GM23338 (cell line): Measurements from ENCODE around the gene AQP5. TPM values are rescaled to one million over a fixed set of nuclear protein-coding genes. Genes with fewer than 3 reads are reported as not detected.

ENCODE experiments used
- ATAC-seq: fragments of 200-7000 bp; cut with Tn5 transposase; 3 replicates; pipeline ENCODE4 v1.9.1; 2020
- DNase-seq: peaks from one replicate; pipeline ENCODE4 v3.0.0-alpha.2; 2015; ENCODE audit warnings: low spot score
- H2AFZ ChIP-seq: fragments of 200-600 bp; sonication (generic); 2 replicates; pipeline ENCODE4 v1.8.0; 2016; ENCODE audit warnings: antibody characterized with exemption, mild to moderate bottlenecking, moderate library complexity
- H3F3A ChIP-seq: fragments of 200-600 bp; sonication (generic); replicated peaks from 2 replicates; pipeline ENCODE4 v1.8.0; 2017; ENCODE audit warnings: antibody characterized with exemption, mixed run types, low read depth
- H3K27ac ChIP-seq: fragments of 200-600 bp; sonication (generic); 2 replicates; pipeline ENCODE4 v1.6.1; 2016; ENCODE audit warnings: low read depth
- H3K27me3 ChIP-seq: fragments of 200-600 bp; sonication (generic); 2 replicates; pipeline ENCODE4 v1.8.0; 2016; ENCODE audit warnings: mild to moderate bottlenecking, mixed run types, moderate library complexity; ENCODE audit not compliant: insufficient read depth
- H3K36me3 ChIP-seq: fragments of 200-600 bp; sonication (generic); 2 replicates; pipeline ENCODE4 v1.8.0; 2016; ENCODE audit warnings: mild to moderate bottlenecking; ENCODE audit not compliant: insufficient read depth
- H3K4me1 ChIP-seq: fragments of 200-600 bp; sonication (generic); 2 replicates; pipeline ENCODE4 v1.8.0; 2016; ENCODE audit warnings: mild to moderate bottlenecking, moderate library complexity; ENCODE audit not compliant: insufficient read depth
- H3K4me2 ChIP-seq: fragments of 200-600 bp; sonication (generic); 2 replicates; pipeline ENCODE4 v1.7.1; 2017; ENCODE audit warnings: mixed run types
- H3K4me3 ChIP-seq: fragments of 200-600 bp; sonication (generic); 2 replicates; pipeline ENCODE4 v1.6.1; 2016; ENCODE audit warnings: mixed run types
- H3K79me2 ChIP-seq: fragments of 200-600 bp; sonication (generic); replicated peaks from 2 replicates; pipeline ENCODE4 v1.8.0; 2017; ENCODE audit warnings: mild to moderate bottlenecking; ENCODE audit not compliant: insufficient read depth
- H3K9me2 ChIP-seq: fragments of 200-600 bp; sonication (generic); 2 replicates; pipeline ENCODE4 v1.8.0; 2017; ENCODE audit not compliant: insufficient read depth
- H4K20me1 ChIP-seq: fragments of 200-600 bp; sonication (generic); replicated peaks from 2 replicates; pipeline ENCODE4 v1.8.0; 2017; ENCODE audit warnings: mild to moderate bottlenecking; ENCODE audit not compliant: insufficient read depth
- H3K27ac Mint-ChIP-seq: 2 replicates; pipeline ENCODE4 v1.8.0; 2020; ENCODE audit warnings: inconsistent platforms, mild to moderate bottlenecking, moderate library complexity, mixed read lengths
- H3K27me3 Mint-ChIP-seq: 3 replicates; pipeline ENCODE4 v1.8.0; 2022; ENCODE audit warnings: low read depth, mild to moderate bottlenecking, moderate library complexity, mixed read lengths, inconsistent platforms; ENCODE audit not compliant: insufficient read depth, poor library complexity
- H3K36me3 Mint-ChIP-seq: 3 replicates; pipeline ENCODE4 v1.8.0; 2021; ENCODE audit warnings: low read depth, mild to moderate bottlenecking, inconsistent platforms, moderate library complexity, mixed read lengths
- H3K4me1 Mint-ChIP-seq: 3 replicates; pipeline ENCODE4 v1.8.0; 2020; ENCODE audit warnings: mild to moderate bottlenecking, inconsistent platforms, mixed read lengths
- H3K4me3 Mint-ChIP-seq: 3 replicates; pipeline ENCODE4 v1.8.0; 2021; ENCODE audit warnings: moderate library complexity, mild to moderate bottlenecking, inconsistent platforms, mixed read lengths
- H3K9me3 Mint-ChIP-seq: 3 replicates; pipeline ENCODE4 v1.8.0; 2020; ENCODE audit warnings: moderate library complexity, mild to moderate bottlenecking, inconsistent platforms, mixed read lengths
- CREB1 ChIP-seq: fragments of 250-450 bp; sonication (Bioruptor Pico); IDR thresholded peaks from 2 replicates; pipeline ENCODE4 v1.5.0; 2020; ENCODE audit warnings: low read depth, mild to moderate bottlenecking, moderate library complexity
- ETS1 ChIP-seq: IDR thresholded peaks from 2 replicates; pipeline ENCODE4 v1.6.1; 2016; ENCODE audit warnings: antibody characterized with exemption
- JUNB ChIP-seq: IDR thresholded peaks from one replicate; pipeline ENCODE4 v1.6.1; 2016; ENCODE audit warnings: antibody characterized with exemption; ENCODE audit not compliant: unreplicated experiment
- NANOG ChIP-seq: IDR thresholded peaks from 2 replicates; pipeline ENCODE4 v1.6.1; 2016; ENCODE audit warnings: antibody characterized with exemption, borderline replicate concordance
- POLR2AphosphoS5 ChIP-seq: IDR thresholded peaks from 2 replicates; pipeline ENCODE4 v1.6.1; 2016; ENCODE audit warnings: antibody characterized with exemption, low read depth
- STAT1 ChIP-seq: IDR thresholded peaks from one replicate; pipeline ENCODE4 v1.6.1; 2016; ENCODE audit warnings: antibody characterized with exemption; ENCODE audit not compliant: unreplicated experiment
- ZNF114 ChIP-seq: fragments of 250-450 bp; sonication (Bioruptor Pico); IDR thresholded peaks from 2 replicates; pipeline ENCODE4 v1.5.0; 2020; ENCODE audit warnings: mild to moderate bottlenecking, moderate library complexity
- ZNF331 ChIP-seq: fragments of 250-450 bp; sonication (Bioruptor Pico); IDR thresholded peaks from 2 replicates; pipeline ENCODE4 v1.5.0; 2020; ENCODE audit warnings: low read depth, mild to moderate bottlenecking, moderate library complexity
- polyA plus RNA-seq: library from polyadenylated mRNA; unstranded; fragments of >200 nt; fragmentation: Nextera tagmentation; extraction: Ambion mirVana; gene quantifications from 2 replicates; pipeline ENCODE4 v1.2.1, GENCODE V29; 2016
- total RNA-seq: library from RNA; depleted of rRNA; stranded (reverse); fragments of >200 nt; shearing (Covaris generic); gene quantifications from 2 replicates; pipeline ENCODE4 v1.2.3, GENCODE V29; 2014
- TF ChIP-seq, protein P1 (sequence below), 2 experiments: fragments of 200-600 bp in 1 of 2; sonication (generic) in 1 of 2; conservative IDR thresholded peaks; 2 replicates each; pipeline versions ENCODE4 v1.5.1 to v1.6.1; 2016 to 2017; ENCODE audit warnings: antibody characterized with exemption in 2 of 2, low read depth in 2 of 2, mild to moderate bottlenecking in 2 of 2, moderate library complexity in 1 of 2
- TF ChIP-seq, protein P2 (sequence below): IDR thresholded peaks from one replicate; pipeline ENCODE4 v1.6.1; 2018; ENCODE audit warnings: antibody characterized with exemption; ENCODE audit not compliant: unreplicated experiment
- TF ChIP-seq, protein P3 (sequence below): fragments of 250-450 bp; sonication (Bioruptor Pico); IDR thresholded peaks from 2 replicates; pipeline ENCODE4 v1.5.0; 2020; ENCODE audit warnings: mild to moderate bottlenecking, moderate library complexity

Gene AQP5
- total and polyA plus RNA-seq, 2 experiments from 2014 or later, result 1.3 to 2.2 TPM

- TF ChIP-seq, protein P1, sequence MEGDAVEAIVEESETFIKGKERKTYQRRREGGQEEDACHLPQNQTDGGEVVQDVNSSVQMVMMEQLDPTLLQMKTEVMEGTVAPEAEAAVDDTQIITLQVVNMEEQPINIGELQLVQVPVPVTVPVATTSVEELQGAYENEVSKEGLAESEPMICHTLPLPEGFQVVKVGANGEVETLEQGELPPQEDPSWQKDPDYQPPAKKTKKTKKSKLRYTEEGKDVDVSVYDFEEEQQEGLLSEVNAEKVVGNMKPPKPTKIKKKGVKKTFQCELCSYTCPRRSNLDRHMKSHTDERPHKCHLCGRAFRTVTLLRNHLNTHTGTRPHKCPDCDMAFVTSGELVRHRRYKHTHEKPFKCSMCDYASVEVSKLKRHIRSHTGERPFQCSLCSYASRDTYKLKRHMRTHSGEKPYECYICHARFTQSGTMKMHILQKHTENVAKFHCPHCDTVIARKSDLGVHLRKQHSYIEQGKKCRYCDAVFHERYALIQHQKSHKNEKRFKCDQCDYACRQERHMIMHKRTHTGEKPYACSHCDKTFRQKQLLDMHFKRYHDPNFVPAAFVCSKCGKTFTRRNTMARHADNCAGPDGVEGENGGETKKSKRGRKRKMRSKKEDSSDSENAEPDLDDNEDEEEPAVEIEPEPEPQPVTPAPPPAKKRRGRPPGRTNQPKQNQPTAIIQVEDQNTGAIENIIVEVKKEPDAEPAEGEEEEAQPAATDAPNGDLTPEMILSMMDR (conservative IDR thresholded peaks at IDR 0.05; ENCODE audit: low read depth in 2 of 2), result no peak
- TF ChIP-seq ZNF331, result no peak
Observed at GRCh38 chr12:49944046-49944445, 17.6 kb upstream of the AQP5 start (continued).

DNA sequence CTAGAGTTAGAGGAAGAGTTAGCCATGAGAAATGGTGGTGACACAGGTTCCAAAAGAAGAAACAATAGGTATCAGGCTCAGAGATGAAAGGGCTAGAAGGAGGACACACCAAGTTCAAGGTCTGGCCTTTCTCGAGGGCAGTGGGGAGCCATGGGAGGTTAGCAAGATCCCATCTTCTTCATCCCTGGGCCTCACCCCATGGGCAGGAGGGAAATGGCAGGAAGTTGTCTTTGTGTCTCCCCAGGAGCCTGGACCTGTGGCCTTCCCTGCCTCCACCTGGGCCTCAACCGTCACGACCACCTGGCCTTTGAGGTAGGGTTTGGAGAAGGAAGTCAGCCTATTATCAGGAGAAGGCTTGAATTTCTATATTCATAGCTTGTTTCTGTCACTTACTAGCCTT, 17.0 kb upstream of the AQP5 start:
- Mint-ChIP-seq H3K9me3 (no peaks in the 10 kb centered on the region), H3K36me3 (no peaks in the 10 kb centered on the region), H3K4me3 (no peak overlapping the region), H3K4me1 (peaks cover 41% of the 10 kb centered on the region), H3K27ac (no peak overlapping the region), H3K27me3 (peaks cover 14% of the 10 kb centered on the region)
- no peak overlapping the region for H2AFZ ChIP-seq
- H3K27ac ChIP-seq, result no peak overlapping the region
- no peaks in the 10 kb centered on the region for H3K9me2 ChIP-seq
- no peak for ATAC-seq
- H3K4me3 ChIP-seq, result no peak overlapping the region
- DNase-seq, result no peak
- H4K20me1 ChIP-seq, result no peaks in the 10 kb centered on the region
- H3K36me3 ChIP-seq, result no peaks in the 10 kb centered on the region
- H3K27me3 ChIP-seq, result no peaks in the 10 kb centered on the region
- no peaks in the 10 kb centered on the region for H3F3A ChIP-seq
- H3K4me2 ChIP-seq, result no peak overlapping the region
- peaks cover 26% of the 10 kb centered on the region for H3K4me1 ChIP-seq
- H3K79me2 ChIP-seq, result no peaks in the 10 kb centered on the region
- TF ChIP-seq ZNF114 (CRISPR knock-in tag) (no peak), NANOG (no peak), JUNB (no peak), STAT1 (no peak), ZNF331 (no peak), CREB1 (CRISPR knock-in tag) (no peak), ETS1 (no peak), POLR2AphosphoS5 (no peak)
- TF ChIP-seq, protein P1 (conservative IDR thresholded peaks at IDR 0.05; ENCODE audit: low read depth in 2 of 2), result no peak
- TF ChIP-seq, protein P2, sequence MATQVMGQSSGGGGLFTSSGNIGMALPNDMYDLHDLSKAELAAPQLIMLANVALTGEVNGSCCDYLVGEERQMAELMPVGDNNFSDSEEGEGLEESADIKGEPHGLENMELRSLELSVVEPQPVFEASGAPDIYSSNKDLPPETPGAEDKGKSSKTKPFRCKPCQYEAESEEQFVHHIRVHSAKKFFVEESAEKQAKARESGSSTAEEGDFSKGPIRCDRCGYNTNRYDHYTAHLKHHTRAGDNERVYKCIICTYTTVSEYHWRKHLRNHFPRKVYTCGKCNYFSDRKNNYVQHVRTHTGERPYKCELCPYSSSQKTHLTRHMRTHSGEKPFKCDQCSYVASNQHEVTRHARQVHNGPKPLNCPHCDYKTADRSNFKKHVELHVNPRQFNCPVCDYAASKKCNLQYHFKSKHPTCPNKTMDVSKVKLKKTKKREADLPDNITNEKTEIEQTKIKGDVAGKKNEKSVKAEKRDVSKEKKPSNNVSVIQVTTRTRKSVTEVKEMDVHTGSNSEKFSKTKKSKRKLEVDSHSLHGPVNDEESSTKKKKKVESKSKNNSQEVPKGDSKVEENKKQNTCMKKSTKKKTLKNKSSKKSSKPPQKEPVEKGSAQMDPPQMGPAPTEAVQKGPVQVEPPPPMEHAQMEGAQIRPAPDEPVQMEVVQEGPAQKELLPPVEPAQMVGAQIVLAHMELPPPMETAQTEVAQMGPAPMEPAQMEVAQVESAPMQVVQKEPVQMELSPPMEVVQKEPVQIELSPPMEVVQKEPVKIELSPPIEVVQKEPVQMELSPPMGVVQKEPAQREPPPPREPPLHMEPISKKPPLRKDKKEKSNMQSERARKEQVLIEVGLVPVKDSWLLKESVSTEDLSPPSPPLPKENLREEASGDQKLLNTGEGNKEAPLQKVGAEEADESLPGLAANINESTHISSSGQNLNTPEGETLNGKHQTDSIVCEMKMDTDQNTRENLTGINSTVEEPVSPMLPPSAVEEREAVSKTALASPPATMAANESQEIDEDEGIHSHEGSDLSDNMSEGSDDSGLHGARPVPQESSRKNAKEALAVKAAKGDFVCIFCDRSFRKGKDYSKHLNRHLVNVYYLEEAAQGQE, result no peak
- TF ChIP-seq, protein P3, sequence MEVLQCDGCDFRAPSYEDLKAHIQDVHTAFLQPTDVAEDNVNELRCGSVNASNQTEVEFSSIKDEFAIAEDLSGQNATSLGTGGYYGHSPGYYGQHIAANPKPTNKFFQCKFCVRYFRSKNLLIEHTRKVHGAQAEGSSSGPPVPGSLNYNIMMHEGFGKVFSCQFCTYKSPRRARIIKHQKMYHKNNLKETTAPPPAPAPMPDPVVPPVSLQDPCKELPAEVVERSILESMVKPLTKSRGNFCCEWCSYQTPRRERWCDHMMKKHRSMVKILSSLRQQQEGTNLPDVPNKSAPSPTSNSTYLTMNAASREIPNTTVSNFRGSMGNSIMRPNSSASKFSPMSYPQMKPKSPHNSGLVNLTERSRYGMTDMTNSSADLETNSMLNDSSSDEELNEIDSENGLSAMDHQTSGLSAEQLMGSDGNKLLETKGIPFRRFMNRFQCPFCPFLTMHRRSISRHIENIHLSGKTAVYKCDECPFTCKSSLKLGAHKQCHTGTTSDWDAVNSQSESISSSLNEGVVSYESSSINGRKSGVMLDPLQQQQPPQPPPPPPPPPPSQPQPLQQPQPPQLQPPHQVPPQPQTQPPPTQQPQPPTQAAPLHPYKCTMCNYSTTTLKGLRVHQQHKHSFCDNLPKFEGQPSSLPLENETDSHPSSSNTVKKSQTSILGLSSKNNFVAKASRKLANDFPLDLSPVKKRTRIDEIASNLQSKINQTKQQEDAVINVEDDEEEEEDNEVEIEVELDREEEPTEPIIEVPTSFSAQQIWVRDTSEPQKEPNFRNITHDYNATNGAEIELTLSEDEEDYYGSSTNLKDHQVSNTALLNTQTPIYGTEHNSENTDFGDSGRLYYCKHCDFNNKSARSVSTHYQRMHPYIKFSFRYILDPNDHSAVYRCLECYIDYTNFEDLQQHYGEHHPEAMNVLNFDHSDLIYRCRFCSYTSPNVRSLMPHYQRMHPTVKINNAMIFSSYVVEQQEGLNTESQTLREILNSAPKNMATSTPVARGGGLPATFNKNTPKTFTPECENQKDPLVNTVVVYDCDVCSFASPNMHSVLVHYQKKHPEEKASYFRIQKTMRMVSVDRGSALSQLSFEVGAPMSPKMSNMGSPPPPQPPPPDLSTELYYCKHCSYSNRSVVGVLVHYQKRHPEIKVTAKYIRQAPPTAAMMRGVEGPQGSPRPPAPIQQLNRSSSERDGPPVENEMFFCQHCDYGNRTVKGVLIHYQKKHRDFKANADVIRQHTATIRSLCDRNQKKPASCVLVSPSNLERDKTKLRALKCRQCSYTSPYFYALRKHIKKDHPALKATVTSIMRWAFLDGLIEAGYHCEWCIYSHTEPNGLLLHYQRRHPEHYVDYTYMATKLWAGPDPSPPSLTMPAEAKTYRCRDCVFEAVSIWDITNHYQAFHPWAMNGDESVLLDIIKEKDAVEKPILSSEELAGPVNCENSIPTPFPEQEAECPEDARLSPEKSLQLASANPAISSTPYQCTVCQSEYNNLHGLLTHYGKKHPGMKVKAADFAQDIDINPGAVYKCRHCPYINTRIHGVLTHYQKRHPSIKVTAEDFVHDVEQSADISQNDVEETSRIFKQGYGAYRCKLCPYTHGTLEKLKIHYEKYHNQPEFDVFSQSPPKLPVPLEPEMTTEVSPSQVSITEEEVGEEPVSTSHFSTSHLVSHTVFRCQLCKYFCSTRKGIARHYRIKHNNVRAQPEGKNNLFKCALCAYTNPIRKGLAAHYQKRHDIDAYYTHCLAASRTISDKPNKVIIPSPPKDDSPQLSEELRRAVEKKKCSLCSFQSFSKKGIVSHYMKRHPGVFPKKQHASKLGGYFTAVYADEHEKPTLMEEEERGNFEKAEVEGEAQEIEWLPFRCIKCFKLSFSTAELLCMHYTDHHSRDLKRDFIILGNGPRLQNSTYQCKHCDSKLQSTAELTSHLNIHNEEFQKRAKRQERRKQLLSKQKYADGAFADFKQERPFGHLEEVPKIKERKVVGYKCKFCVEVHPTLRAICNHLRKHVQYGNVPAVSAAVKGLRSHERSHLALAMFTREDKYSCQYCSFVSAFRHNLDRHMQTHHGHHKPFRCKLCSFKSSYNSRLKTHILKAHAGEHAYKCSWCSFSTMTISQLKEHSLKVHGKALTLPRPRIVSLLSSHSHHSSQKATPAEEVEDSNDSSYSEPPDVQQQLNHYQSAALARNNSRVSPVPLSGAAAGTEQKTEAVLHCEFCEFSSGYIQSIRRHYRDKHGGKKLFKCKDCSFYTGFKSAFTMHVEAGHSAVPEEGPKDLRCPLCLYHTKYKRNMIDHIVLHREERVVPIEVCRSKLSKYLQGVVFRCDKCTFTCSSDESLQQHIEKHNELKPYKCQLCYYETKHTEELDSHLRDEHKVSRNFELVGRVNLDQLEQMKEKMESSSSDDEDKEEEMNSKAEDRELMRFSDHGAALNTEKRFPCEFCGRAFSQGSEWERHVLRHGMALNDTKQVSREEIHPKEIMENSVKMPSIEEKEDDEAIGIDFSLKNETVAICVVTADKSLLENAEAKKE, result no peak
